DMS153 (cell line): Measurements from ENCODE around the gene RASA2.
"Not testable (repeated sequence)": the region's sequence is repeated elsewhere in the genome, so short reads cannot be mapped to it uniquely, and the experiment has no call there.

ENCODE experiments used
- DNase-seq: peaks from one replicate; lab custom pipeline; 2025; lab: John Stamatoyannopoulos, UW

Gene RASA2

DNA sequence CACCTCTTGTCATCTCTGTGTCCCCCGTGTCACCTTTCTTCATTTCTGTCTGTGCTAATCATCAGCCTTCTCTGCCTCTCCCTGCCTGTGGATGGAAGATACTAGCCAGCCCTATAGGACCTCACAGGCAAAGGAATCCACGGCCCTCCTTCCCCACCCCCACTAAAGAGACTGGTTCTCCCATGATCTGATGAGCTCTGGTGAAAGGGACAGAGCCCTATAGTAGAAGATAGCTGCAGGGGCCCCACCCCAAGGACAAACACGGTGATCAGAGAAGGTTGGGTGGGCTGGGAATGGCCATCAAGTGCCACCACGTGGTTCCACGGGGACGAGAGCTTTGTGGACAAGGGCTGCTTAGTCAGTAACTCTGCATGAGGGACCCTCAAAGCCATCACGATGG lies 27.8 kb upstream of the RASA2 start:
- DNase-seq: no peak

GRCh38 chr3:141460097-141460704 lies 26.6 kb upstream of the RASA2 start:
- peak; percentile 64 for DNase-seq

DNA sequence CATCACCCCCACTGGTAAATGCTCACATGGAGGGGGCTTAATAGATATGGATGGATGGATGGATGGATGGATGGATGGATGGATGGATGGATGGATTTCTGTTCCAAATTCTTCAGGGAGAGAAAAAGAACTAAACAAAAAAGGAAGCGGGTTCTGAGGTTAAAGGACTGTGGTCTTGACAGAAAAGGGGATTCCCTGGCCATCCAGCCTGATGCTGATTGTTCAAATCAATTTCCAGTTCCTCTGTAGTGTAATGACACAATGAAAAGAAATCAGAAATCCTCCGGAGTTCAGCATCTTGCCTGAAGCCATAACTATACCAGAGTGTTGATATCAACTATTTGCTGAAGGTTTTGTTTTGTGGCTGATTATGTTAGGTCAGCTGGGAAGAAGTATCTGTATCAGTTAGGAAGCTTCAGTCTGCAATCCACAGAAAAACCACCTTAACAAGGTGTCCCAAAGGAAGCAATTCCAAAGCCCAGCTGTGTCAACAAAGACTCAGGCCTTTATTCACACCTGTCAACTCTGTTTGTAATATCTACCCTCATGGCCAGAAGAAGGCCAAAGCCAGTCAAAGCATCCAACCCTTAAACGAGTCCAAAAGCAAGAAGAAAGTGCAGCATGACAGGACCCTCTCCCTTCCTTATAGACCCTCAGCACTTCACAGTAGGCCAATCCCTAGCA lies 24.5 kb upstream of the RASA2 start:
- DNase-seq: peak; percentile 72

- no peak for DNase-seq
These were observed 21.6 kb upstream of the RASA2 start for GRCh38 chr3:141465221-141465620.

DNA sequence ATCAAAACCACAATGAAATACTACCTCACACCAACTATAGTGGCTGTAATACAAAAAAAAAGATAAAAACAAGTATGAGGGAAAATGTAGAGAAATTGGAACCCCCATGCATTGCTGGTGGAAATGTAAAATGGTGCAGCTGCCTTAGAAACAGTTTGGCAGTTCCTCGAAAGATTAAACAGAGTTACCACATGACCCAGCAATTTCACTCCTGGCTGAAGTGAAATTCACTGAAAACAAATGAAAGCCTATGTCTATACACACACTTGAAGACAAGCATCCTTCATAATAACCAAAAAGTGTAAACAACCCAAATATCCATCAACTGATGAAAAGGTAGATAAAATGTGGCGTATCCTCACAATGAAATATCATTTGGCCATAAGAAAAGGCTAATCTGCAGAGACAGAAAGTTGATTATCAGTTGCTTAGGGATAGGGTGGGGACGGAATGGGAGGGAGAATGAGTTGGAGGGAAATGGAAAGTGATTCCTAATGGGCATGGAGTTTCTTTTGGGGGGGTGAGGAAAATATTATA lies 20.1 kb upstream of the RASA2 start:
- no peak for DNase-seq

DNA sequence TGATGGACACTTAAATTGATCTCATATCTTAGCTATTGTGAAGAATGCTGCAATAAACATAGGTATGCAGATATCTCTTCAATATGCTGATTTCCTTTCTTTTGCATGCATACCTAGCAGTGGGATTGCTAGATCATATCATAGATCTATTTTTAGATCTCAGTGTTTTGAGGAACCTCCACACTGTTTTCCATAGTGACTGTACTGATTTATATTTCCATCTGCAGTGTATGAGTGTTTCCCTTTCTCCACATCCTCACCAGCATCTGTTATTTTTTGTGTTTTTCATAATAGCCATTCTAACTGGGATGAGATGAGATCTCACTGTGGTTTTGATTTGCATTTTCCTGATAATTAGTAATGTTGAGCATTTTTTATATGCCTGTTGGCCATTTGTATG lies 17.1 kb upstream of the RASA2 start:
- no peak for DNase-seq

DNA sequence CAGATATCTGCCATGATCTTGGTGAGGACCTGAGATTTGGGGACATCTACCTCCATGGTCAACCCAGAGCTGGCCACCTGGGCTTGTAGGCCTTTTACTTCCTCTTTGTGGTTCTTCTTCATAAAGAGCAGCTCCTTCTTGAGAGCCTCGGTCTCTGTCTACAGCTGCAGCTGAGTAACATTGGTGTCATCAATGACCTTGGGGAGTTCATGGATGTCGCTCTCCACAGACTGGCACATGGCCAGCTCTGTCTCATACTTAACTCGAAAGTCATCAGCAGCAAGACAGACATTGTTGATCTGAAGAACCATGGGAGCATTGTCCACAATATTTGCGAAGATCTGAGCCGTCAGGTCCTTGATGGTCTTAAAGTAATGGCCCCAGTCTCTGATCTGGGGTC lies 15.7 kb upstream of the RASA2 start:
- no peak for DNase-seq

GRCh38 chr3:141476033-141476432 lies 10.8 kb upstream of the RASA2 start:
- DNase-seq: no peak

- DNase-seq: peak; percentile 71
These were observed 9.6 kb upstream of the RASA2 start for GRCh38 chr3:141477224-141477623.

DNA sequence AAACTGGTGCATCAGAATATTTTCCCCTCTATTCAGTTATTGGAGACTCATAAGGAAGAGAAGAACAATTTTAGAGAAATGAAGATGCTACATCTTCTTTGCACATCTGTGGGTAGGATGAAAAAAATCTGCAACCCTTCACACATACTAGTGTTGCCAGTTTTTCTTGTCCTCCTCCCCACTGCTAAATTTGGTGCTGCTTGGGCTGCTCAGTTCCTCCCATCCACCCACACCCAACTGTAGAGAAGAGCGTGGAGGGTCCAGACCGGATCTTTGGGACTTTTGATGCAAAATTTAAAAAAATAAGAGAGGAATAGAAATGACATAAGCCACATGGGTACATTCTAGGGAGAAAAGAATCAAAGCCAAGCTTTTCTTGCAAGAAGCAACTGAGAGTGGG lies 8.7 kb upstream of the RASA2 start:
- no peak for DNase-seq

DNA sequence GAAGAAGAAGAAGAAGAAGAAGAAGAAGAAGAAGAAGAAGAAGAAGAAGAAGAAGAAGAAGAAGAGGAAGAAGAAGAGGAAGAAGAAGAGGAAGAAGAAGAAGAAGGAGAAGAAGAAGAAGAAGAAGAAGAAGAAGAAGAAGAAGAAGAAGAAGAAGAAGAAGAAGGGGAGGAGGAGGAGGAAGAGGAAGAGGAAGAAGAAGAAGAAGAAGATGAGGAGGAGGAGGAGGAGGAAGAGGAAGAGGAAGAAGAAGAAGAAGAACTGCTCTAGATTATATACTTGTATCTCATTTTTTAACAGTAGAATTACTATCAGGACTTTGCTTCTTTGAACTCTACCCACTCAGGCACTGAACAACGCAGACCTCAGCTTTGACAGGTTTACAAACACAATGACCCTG lies 8.0 kb upstream of the RASA2 start:
- DNase-seq: not testable (repeated sequence)

DNA sequence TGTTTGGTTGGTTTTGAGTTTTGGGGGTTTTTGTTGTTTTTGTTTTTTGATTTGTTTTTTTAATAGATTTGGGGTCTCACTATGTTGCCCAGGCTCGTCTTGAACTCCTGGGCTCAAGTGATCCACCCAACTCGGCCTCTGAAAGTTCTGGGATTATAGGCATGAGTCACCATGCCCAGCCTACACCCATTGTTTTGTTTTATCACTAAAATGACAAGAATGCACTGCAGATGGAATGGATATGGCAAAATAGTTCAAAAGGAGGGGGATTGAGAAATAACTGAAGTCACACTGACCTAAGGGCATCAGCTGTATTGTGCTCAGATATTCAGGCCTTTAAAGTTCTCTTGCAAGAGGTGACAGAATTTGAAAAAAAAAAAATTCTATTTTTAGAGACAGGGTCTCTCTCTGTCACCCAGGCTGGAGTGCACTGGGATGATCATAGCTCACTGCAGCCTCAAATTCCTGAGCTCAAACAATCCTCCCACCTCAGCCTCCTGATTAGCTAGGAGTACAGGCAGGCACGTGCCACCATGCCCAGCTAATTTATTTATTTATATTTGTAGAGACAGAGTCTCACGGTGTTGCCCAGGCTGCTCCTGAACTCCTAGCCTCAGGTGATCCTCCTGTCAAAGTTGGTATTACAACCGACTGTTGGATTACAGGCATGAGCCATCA lies 4.4 kb upstream of the RASA2 start:
- DNase-seq: no peak

DNA sequence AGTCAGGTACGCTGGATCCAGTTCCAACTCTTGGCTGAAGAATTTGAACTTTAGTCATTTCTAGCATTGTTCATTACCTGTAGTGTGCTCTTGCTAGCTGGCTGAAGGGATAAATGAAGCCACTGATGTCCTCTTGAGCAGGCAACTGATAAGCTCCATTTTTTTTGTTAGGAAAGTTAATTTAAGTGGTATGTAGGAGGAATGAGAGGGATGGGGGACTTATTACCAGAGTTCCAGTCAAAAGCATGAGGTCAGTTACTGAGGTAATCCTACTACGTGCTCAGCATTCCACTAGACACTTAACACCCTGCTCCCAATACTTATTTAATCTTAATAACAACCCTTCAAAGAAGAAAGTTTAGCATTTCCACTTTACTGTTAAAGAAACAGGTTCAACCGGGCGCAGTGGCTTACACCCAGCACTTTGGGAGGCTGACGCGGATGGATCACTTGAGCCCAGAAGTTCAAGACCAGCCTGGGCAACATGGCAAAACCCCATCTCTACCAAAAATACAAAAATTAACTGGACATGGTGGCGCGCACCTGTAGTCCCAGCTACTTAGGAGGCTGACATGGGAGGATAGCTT lies 2.0 kb upstream of the RASA2 start:
- DNase-seq: no peak

DNA sequence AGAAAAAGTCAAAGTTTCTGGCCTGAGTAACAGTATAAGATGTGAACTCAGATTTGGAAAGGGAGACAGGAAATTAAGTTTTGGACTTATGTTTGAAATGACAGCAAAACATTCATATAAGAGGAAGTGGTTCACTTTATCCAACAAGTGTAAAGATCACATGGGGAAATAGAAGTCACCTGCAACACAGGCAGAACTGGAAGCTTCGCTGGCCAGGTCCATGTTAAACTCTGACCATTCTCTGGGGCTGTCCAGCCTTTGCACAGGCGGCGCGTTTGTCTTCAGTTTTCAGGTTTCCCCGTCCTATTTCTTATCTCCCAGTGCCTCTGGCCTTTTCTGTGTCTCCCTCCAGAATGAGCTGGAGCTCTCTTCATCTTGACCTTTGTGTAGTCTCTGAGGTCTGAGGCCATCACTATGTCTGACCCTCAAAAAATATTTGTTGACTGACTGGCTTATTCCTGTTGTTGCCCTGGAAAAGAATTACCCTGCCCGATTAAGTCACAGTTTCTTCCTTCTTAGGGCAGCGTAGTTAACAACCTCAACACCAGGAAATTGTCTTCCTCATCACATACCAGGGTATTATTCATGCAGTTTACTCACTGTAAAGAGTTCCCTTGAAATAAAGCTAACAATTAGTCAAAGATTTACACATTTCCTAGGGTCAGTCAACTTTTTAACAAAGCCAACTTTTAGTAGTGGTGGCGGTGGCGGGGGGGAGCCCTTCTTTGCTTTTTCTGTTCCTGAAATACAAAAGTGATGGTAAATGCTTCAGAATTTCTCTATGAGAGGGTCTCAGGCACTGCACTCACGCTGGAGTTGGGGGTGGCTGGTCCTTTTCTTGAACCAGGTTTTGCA lies 959 bp upstream of the RASA2 start:
- DNase-seq: no peak

- DNase-seq: no peak
These were observed 406 bp upstream of the RASA2 start for GRCh38 chr3:141486496-141486745.

GRCh38 chr3:141487521-141488252 lies 860 bp downstream of the RASA2 start:
- DNase-seq: peak; percentile 84

DNA sequence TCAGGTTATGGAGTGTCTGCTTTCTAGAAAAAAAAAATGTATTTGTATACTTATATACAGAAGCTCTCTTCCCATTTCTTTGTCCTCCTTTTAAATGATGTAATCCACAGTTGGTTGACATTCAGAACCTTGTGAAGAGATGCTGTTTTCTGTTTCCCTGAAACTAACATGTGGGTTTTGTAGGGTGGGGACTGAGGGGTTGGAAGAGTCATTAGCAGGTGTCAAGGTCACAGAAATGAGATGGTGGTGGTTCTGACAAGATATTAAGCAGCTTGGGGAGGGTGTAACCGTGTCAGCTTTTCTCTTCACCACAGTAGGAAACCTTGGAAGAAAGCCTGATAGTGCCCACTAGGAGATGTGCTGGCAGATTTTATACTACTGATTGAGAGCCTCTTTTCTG lies 2.4 kb downstream of the RASA2 start:
- no peak for DNase-seq

DNA sequence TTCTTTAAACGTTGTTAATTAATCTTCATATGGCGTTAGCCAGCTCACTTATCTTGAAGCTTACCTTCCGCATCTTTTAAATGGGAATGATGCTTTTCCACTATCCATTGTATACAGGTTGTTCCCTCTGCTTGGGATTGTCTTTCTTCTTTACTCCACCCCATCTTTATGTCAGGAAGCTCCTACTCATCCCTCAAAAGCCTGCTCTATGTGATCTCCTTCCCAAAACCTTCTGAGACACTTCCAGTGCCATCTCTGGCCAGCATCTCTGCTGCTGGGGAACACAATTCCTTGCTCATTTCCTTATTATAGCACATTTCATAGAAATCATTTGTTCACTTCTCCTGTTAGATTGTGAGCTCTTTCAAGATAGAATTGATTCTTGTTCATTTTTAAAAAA lies 4.3 kb downstream of the RASA2 start:
- DNase-seq: no peak

DNA sequence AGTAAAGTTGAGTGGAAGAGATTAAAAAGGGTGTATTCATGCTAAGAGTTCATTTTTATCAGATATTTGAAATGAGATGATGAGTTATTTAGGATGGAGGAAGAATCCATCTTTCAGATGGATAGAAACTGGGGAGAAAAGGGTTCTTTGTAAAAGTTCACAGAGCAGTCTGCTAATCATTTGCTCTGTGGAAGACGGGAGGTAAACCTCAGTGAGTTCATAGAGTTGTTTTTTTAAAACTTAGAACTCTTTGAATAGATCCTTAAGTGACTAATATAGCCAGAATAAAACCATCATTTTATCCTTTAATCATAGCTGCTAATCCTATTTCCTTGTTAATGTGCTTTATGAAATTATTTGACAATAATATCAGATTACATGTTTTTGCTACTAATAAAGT lies 5.1 kb downstream of the RASA2 start:
- no peak for DNase-seq

DNA sequence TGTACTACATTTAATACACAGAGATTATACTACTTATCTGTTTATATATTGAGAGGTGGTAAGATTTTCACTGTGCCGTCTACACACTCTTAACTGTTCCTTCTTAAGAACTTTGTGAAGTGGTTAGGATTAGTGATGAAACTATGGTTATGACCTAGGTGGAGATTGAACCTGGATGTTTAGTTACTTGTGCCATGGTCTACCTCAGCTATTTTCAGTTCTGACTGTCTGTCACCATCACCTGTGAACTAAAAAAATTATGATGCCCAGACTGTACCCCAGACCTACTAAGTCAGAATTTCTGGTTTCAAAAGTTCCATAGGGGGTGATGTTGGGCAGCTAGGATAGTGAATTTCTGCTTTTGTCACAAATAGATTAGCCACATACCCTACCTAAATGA lies 6.4 kb downstream of the RASA2 start:
- DNase-seq: no peak

GRCh38 chr3:141497589-141497988 lies 10.8 kb downstream of the RASA2 start:
- not testable (repeated sequence) for DNase-seq
